Dermis blood vessel endothelial cell (primary cell): ENCODE data around the gene PTTG1IP. TPM values are rescaled to one million over a fixed set of nuclear protein-coding genes. Genes with fewer than 3 reads are reported as not detected.
"Not testable (repeated sequence)": the region's sequence is repeated elsewhere in the genome, so short reads cannot be mapped to it uniquely, and the experiment has no call there.

Source experiments
- DNase-seq: peaks from one replicate; pipeline ENCODE4 v3.0.0; 2010
- total RNA-seq: library from RNA; depleted of rRNA; stranded (reverse); fragments of >200 nt; gene quantifications from 2 replicates; pipeline ENCODE4 v1.2.3, GENCODE V29; 2014

PTTG1IP gene
- total RNA-seq, 1 donor from 2014 or later: 528 TPM

DNA sequence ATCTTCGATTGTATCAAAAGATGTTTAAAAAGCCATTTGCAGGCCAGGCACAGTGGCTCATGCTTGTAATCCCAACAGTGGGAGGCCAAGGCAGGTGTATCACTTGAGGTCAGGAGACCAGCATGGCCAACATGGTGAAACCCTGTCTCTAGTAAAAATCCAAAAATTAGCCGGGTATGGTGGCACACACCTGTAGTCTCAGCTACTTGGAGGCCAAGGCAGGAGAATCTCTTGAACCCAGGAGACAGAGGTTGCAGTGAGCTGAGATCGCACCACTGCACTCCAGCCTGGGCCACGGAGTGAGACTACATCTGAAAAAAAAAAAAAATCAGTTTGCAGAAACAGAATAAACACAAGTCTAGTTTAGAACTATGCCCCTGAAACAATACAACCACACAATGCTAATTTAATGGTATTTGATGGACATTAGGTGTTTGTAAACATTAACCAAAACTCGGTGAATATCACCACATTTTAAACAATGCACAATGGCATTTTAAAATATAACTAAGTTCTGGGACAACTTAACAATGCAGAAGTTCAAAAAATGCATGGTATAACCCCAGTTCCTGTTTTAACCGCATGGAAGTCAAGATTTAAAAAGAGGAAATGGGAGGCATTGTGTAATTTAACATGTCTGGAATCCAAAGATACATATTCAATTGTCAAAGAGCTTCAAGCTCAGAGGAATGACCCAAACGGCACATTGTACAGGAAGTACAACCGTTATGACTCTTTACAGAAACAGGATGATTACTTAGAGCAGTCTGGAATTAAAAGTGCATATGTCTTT, 7.1 kb upstream of the PTTG1IP start:
- peak; percentile 92 for DNase-seq

DNA sequence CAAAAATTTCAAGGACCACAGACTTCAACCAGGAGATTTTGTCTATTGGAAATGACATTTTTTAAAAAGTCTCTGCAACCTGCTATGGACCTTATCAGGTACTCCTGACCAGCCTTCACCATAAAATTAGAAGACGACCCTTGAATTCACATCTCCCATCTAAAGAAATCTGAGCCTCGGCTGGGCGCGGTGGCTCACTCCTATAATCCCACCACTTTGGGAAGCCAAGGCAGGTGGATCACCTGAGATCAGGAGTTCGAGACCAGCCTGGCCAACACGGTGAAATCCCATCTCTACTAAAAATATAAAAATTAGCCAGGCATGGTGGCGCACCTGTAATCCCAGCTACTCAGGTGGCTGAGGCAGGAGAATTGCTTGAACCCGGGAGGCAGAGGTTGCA, 5.7 kb upstream of the PTTG1IP start:
- DNase-seq: not testable (repeated sequence)

DNA sequence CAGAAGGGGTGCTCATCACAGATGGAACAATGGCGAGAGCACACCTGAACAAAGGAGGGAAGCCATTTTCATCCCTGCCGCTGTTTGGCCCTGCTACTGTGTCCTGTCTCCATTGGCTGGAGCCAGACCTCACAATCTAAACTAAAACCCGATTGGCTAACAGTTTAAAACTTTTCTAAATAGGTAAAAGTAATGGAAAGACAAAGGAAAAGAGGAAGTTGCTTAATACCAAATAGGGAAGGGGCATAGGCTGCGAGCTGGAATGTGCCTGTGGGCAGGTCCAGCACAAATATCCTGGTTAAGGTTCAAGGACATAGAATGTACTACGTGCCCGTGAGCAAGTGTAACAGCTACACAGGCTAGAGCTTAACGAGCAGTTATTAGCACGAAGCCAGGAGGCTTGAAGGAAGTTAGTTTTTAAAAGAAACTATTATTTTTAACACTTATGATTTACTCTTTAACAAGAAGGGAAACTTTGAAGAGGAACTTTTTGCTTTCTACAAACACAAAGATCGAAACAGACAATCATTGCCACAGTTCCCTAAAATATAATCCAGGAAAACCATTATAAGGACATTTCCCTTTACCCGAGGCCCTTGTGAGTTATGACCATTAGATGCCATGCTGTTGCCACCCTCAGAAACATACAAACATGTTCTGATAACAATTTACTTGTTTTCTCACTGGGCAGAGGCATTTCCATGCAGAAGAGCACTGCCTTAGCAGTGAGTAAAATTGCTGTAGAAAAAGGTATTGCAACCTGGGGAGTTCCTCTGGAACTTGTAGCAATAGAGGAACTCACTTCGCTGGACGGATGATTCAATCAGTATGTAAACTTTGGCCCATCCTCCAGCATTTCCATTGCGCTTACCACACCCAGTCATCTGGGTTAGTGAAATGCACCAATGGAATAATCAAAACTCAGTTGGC, 4.8 kb upstream of the PTTG1IP start:
- peak; percentile 36 for DNase-seq

DNA sequence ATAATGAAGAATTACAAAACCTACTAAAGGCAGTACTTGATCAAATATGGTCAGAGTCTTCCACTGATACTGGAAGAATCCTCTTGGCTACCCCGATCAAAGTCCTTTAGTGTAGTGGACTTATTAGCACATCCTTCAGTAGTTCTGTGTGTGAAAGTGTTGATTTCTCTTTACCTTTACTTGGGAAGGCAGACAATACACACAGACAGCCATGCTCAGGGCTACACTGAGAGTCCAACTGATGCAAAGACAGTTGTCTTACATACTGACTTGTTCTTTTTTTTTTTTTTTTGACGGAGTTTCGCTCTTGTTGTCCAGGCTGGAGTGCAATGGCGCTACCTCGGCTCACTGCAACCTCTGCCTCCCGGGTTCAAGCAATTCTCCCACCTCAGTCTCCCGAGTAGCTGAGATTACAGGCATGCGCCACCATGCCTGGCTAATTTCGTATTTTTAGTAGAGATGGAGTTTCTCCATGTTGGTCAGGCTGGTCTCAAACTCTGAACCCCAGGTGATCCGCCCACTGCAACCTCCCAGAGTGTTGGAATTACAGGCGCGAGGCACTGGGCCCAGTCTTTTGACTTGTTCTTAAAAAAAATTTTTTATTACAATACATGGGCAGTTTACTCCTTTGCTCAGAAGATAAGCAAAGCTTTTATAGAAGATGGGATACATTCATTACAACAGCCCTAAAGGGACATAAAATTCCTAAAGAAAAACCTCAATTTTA, 3.5 kb upstream of the PTTG1IP start:
- DNase-seq: no peak

DNA sequence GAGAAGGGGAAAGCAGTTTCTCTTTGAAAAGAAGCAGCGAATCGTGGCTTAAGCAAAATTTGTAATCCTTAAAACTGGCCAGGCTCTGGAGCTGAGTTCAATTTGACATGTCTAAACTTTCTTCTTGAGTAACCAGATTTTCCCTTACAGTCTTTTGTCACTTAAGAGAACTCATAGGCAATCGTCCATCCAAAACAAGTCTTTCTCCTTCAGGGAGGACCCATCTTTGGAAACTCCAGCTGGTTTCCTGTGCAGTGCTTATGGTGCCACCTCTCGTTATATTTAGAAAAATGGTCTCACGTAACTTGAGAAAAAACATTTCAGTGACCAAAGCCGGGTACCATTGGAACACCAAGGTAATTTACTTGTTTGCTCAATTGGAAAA, 1.8 kb upstream of the PTTG1IP start:
- peak; percentile 65 for DNase-seq

DNA sequence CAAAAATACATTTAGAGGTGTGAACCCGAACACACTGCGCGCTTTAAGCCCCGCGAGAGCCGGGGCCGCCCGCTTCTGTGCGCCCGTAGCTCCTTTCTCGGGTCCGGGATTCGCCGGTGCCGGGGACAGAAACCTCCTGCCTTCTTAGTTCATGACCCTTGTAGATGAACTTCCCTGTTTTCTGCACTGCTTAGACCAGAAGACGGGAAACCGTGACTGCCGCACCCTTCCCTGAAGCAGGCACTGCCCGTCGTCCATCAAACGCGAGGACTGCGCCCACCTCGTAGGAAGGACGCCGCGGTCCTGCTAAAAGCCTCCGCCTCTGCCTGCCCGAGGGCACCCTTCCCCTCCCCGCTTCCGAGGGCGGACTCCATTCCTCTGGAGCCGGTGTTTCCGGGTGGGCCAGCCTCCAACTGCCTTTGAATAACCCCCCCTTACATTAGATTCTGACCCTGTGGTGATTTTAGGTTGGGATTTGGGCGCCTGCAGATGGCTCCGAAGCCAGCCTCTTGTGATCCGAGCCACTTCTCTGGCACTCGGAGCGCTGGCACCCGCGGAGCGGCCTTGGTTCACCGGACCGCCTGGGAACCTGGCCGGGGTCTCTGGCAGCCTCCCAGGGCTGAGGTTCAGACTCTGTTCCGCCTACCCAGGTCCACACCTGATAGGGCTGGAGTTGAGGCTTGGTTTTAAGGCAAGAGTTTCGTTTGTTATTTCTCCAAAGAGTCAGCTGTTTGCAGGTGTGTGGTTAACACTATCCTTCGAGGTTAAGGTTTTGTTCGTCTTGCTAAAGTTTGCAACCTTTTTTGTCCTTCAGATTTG, 1.2 kb upstream of the PTTG1IP start:
- DNase-seq: peak; percentile 69

DNA sequence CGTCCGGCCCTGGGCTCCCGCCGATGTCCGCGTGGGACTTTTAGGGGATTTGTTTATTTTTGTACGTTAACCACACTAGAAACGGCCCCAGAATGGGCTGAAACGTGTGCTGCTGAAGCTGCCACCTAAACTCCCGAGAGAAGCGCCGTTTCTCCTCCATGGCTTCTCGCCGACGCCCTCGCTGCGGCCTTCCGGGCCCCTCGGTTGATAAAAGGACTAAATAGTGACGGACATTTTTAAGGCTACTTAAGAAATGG, 678 bp upstream of the PTTG1IP start:
- no peak for DNase-seq

DNA sequence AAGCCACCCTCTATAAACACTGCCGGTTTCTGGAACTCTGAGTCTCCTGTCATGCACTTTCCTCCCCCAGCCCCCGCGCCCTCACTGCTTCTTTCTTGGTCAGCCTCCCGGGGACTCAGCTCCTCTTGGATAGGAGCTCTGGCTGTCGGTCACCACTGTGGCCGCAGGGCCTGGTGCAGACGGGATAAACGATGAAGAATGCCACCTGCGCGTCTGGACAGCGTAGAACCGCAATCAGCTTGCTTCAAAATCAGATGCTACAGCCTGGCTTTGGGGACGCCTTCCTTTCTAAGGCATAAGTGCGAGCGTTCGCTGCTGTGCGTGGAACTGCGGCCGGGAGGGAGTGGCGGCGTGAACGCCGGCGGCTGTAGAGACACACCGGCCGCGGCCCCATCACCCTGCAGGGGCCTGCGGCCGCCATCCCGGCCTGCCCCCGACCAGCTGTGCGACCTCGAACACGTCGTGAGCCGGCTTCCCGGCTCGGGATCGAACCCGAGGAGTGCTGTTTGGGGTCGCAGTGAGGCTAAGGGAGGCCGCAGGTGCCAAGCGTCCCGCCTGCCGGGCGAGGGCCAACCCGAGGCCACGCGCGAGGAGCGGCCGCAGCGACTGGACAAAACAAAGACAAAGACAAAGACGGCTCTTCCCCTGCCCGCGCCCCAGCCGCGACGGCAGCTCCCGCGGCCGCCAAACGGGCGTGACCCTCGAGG, 688 bp downstream of the PTTG1IP start:
- peak; percentile 54 for DNase-seq

DNA sequence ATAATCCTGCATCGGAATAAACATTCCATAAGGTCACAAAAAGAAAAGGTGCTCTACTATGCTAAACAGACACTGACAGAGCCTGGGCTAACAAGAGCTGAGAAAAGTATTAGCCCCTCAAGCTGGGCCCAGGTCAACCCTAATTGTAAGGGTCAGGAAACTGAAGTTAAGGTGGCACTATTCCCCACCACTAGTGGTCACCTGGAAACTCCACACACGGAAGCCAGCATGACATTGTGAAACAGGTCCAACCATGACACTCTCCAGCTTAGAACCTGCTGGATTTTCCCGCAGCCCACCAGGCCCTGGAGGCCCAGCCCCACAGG, 1.2 kb downstream of the PTTG1IP start:
- DNase-seq: no peak

DNA sequence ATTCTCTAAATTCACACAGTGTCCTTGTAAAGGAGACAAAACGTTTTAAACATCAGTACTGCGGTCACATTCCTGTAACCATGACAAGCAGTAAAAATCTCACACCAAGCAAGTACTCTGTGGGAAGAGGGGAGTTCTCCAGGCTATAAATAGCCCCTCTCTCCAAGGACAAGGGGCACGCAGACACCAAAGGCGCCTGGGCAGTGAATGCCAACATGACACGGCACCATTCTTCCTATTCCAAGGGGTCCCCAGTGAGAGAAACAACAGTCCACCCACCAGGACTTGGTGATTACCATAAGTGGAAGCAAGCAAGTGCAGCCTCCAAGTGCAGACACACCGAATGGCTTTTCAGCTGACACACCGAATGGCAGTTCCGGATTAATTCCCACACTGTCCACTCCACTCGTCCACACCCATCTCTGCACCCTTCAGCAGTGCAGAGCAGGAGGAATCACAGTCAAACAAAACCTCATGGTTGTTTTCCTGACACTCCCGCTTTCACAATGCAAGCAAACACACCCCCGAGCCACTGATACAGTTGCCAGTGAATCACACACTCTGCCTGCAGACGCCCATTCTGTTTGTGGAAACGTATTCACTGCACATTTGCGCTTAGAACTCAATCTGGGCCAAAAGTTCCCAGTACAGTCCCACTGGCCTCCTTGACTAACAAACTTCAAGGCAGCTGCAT, 1.8 kb downstream of the PTTG1IP start:
- DNase-seq: peak; percentile 66

DNA sequence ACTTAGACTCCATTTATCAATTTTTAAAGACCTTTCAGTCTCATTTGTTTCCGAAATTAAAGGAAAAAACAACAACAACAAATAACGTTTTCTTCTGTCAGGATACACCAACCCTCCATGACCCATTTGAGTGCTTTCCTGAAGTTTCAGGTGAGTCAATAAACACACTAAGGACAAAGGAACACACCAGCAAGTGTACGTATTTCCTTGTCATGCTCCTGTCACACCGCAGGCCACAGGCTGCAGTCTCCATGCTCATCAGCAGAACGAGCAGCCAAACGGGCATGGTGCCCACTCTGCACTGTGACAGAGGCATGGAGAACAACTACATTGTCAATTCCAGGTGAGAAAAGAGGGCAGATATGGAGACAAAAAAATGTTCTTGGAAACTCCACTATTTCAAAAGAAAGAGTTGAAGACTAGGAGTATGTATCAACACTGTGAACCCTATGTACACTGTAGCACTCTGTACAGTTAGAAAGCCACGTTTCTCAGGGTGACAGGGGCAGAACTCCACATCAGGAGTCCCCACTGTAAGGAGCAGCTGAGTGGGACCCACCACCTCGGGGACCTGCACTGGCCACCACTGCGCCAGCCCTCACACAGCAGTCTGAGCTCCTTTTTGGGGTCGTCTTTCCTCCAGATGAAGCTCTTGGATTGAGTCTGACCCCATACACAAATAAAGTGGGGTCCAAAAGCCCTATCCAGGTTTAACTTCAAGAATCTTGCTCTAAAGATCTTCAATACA, 2.6 kb downstream of the PTTG1IP start:
- peak; percentile 42 for DNase-seq

DNA sequence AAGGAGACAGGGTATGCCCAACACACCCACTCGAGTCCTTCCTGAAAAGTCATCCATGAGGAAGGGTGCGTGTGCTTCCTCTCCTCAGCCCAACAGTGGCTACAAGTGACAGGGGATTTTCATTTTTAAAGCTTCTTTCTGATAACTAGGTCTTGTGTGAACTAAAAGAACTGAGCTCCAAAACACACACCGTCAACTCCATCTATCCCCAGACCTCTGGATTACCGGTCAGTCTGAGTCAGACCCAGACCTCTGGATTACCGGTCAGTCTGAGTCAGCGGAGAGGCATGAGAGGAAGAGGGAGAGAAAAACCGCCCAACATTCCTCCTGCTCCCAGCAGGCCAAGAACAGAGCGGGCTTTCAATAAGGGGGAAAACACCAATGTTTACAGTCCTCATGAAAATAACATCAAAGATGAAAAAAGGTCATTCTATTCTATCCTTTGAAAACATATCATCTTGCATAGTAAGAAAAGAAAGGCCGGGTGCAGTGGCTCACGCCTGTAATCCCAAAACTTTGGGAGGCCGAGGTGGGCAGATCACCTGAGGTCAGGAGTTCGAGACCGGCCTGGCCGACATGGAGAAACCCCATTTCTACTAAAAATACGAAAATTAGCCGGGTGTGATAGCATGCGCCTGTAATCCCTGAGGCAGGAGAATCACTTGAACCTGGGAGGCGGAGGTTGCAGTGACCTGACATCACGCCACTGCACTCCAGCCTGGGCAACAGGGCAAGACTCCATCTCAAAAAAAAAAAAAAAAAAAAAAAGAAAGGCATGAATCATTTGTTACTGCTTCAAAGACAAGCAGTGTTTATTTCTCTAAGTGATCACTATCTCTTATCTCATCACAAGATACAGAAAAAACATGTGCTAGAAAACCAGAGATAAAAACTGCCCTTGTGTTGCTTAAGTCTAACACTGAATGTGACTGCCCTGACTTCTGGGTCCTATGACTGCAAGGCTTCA, 3.4 kb downstream of the PTTG1IP start:
- peak; percentile 94 for DNase-seq

DNA sequence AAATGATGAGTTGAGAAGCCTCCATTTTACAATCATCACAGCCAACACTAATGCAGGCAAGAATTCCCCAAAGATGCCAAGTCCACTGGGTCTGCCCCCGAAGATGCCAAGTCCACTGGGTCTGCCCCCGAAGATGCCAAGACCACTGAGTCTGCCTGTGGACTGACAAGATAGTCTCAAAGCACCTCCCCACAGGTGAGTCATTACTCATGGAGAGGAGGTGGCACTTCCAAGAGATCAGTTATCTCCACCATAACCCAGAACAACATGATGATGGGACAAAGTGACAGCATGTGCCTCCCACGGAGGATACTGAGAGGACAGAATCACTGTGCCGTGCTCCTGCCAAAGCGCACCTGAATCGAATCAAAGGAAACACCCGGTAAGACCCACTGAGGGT, 4.8 kb downstream of the PTTG1IP start:
- no peak for DNase-seq

DNA sequence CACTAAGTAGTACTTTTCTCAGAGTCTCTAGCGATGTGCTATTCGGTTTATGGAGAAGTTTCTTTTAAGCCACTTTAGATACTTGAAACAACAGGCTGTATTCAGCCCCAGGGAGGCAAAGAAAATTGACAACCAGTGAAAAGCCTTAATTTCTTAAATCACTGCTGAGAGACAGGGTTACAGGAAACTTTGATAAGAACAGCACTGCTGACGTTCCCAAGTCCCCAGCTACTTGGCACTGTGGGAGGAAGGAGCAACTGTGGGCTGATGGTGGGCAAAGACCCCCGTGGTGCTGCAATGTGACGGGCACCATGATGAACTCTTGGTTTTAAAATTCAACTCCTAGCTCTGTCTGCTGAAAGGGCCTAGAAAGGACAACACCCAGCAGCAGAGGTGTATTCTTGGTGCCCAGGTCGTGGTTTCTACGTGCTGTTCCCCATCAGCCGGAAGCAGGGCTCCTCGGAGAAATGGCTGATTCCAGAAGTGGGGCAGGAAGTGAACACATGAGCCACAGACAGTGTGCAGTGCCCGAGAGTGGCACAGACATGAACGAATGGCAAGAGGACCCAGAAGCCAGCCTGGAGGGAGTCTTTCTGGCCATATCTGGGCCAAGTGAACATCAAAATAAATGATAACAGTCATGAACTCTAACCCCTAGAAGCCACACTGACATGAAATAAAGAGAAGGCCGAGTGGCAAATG, 5.3 kb downstream of the PTTG1IP start:
- DNase-seq: peak; percentile 51

DNA sequence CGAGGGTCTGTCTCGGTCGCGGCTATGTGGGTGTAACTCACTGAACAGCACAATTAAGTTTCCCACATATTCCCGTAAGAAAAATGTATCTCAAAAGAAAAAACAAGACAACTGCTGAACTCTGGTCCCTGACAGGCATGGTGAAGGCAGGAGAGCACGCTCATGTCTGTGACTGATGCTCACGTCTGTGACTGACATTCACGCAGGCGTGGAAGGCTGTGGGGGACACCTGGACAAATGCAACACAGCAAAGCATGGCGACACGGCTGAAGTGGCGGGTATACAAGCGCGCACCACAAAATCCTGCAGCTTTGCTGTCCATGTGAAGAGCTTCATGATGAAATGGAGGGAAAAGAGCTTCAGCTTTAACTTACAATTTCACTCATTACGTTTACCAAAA, 6.0 kb downstream of the PTTG1IP start:
- DNase-seq: no peak

DNA sequence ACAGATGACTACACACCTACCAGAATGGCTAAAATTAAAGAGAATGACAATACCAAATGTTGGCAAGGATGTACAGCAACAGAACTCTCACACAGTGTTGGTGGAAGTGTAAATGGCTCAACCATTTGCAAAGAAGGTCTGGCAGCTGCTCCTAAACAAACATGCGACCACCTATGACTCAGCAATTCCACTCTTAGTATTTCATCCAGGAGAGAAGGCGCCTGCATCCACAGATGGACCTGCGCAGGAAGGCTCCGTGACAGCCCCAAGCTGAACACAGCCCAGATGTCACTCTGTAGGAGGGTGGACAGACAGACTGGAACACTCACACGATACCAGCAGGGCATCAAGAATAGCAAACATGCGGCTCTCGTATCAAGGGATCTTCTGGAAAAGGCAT, 6.7 kb downstream of the PTTG1IP start:
- peak; percentile 88 for DNase-seq

DNA sequence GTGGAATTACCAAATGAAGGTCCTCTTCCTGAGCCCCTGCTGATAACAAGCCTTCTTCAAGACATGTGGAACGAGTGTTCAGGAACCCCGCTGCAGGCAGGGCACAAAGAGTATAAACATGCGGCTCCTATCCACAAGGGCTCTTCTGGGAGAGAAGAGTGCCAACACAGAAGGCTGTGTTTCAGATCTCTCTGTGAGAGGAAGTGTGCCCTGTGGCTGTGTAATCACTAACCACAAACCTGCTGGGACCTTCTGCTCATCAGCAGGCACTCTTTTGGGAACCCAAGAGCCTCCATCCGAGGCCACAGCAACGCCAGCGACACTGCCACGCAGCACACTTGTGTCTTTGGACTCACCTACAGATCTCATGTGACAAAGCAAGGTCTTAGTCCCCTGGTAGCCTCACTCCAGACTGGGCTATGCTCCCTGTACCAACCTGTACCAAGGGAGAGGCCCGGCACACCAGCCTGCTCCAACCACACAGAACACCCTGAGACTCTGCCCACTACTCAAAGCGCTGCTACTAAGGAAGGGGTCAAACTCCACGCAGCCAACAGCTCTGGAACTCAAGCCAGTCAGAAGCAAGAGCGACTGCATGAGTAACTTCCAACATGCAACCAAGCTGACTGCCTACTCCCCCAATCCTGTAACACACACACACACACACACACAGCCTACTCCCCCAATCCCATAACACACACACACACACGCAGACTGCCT, 7.8 kb downstream of the PTTG1IP start:
- DNase-seq: no peak
